ENCODE data around the gene HOXA6.

- TF ChIP-seq CTCF (IDR thresholded peaks at IDR 0.05; ENCODE audit: poor library complexity, severe bottlenecking), result no peak
- no peak for TF ChIP-seq POLR2AphosphoS5 (IDR thresholded peaks at IDR 0.05)
These were observed 41.2 kb downstream of the HOXA6 start for GRCh38 chr7:27106181-27106900.

Data from neural cell (in vitro differentiated cells).